KOPT-K1 (cell line): Measurements from ENCODE around the gene GSK3A.

ENCODE experiments used
- H3K27ac ChIP-seq: fragments of 200-600 bp; sonication (generic); 2 replicates; pipeline ENCODE4 v1.5.1; 2016; ENCODE audit warnings: antibody characterized with exemption, mild to moderate bottlenecking, low read depth, low read length; ENCODE audit not compliant: poor library complexity, severe bottlenecking
- H3K36me3 ChIP-seq: fragments of 200-600 bp; sonication (generic); 2 replicates; pipeline ENCODE4 v1.5.1; 2017; ENCODE audit warnings: antibody characterized with exemption, mild to moderate bottlenecking, low read length, moderate library complexity; ENCODE audit not compliant: insufficient read depth
- H3K9me3 ChIP-seq: fragments of 200-600 bp; sonication (generic); 2 replicates; pipeline ENCODE4 v1.5.1; 2017; ENCODE audit warnings: antibody characterized with exemption, low read length, mild to moderate bottlenecking; ENCODE audit not compliant: insufficient read depth, poor library complexity, severe bottlenecking

GSK3A gene

GRCh38 chr19:42216653-42217519 lies 25.5 kb downstream of the GSK3A start:
- Histone ChIP-seq H3K36me3 (peaks cover 35% of the 10 kb centered on the region), H3K27ac (peak overlapping the region; percentile 62), H3K9me3 (no peaks in the 10 kb centered on the region)

- H3K9me3 ChIP-seq: no peaks in the 10 kb centered on the region
- H3K27ac ChIP-seq: no peak overlapping the region
- H3K36me3 ChIP-seq: peaks cover 47% of the 10 kb centered on the region
These were observed 27.5 kb downstream of the GSK3A start for GRCh38 chr19:42214810-42215485.

GRCh38 chr19:42212886-42213285 lies 29.5 kb downstream of the GSK3A start:
- Histone ChIP-seq H3K9me3 (no peaks in the 10 kb centered on the region), H3K36me3 (peaks cover 68% of the 10 kb centered on the region), H3K27ac (no peak overlapping the region)

- Histone ChIP-seq H3K36me3 (peaks cover 86% of the 10 kb centered on the region), H3K9me3 (no peaks in the 10 kb centered on the region), H3K27ac (peak overlapping the region; percentile 56)
These were observed 33.8 kb downstream of the GSK3A start for GRCh38 chr19:42208612-42209011.

GRCh38 chr19:42207767-42208271 lies 34.6 kb downstream of the GSK3A start:
- Histone ChIP-seq H3K9me3 (no peaks in the 10 kb centered on the region), H3K27ac (peak overlapping the region; percentile 56), H3K36me3 (peaks cover 85% of the 10 kb centered on the region)

GRCh38 chr19:42206871-42207755 lies 35.3 kb downstream of the GSK3A start:
- Histone ChIP-seq H3K27ac (peak overlapping the region; percentile 56), H3K9me3 (no peaks in the 10 kb centered on the region), H3K36me3 (peaks cover 88% of the 10 kb centered on the region)

- Histone ChIP-seq H3K36me3 (peaks cover 75% of the 10 kb centered on the region), H3K9me3 (no peaks in the 10 kb centered on the region), H3K27ac (no peak overlapping the region)
These were observed 37.7 kb downstream of the GSK3A start for GRCh38 chr19:42204664-42205063.

GRCh38 chr19:42203700-42204099 lies 38.7 kb downstream of the GSK3A start:
- Histone ChIP-seq H3K36me3 (peaks cover 65% of the 10 kb centered on the region), H3K27ac (no peak overlapping the region), H3K9me3 (no peaks in the 10 kb centered on the region)

GRCh38 chr19:42202290-42202880 lies 40.0 kb downstream of the GSK3A start:
- Histone ChIP-seq H3K27ac (peak overlapping the region; percentile 90), H3K36me3 (peaks cover 56% of the 10 kb centered on the region)

GRCh38 chr19:42201489-42202289 lies 40.7 kb downstream of the GSK3A start:
- Histone ChIP-seq H3K9me3 (no peaks in the 10 kb centered on the region), H3K36me3 (peaks cover 49% of the 10 kb centered on the region), H3K27ac (peak overlapping the region; percentile 90)

More at GRCh38 chr19:42202290-42202880, 40.0 kb downstream of the GSK3A start:
- H3K9me3 ChIP-seq: no peaks in the 10 kb centered on the region

- Histone ChIP-seq H3K27ac (peak overlapping the region; percentile 90), H3K36me3 (peaks cover 34% of the 10 kb centered on the region; the same call in 1 of the 2 replicates)
These were observed 42.2 kb downstream of the GSK3A start for GRCh38 chr19:42200116-42200715.

GRCh38 chr19:42199440-42200115 lies 42.8 kb downstream of the GSK3A start:
- H3K9me3 ChIP-seq: no peaks in the 10 kb centered on the region
- peak overlapping the region; percentile 90 for H3K27ac ChIP-seq
- peaks cover 28% of the 10 kb centered on the region; the same call in 1 of the 2 replicates for H3K36me3 ChIP-seq

More at GRCh38 chr19:42200116-42200715, 42.2 kb downstream of the GSK3A start:
- H3K9me3 ChIP-seq: no peaks in the 10 kb centered on the region
